Activated CD4-positive, alpha-beta T cell treated with anti-CD3 and anti-CD28 coated beads for 36 hours (primary cell): ENCODE measurements around the gene CD28. TPM values are rescaled to one million over a fixed set of nuclear protein-coding genes. Genes with fewer than 3 reads are reported as not detected.
"Not testable (repeated sequence)": the region's sequence is repeated elsewhere in the genome, so short reads cannot be mapped to it uniquely, and the experiment has no call there.

Experiments
- ATAC-seq: fragments of 200-7000 bp; cut with Tn5 transposase; one replicate; pipeline ENCODE4 v1.10.0; 2021; ENCODE audit warnings: mild to moderate bottlenecking, moderate library complexity
- CTCF ChIA-PET: fragments of 350-600 bp; sonication (Branson Sonifier 250); formaldehyde crosslinking; loops from one replicate; lab custom pipeline; 2021; ENCODE audit warnings: antibody characterized with exemption; lab: Charles Lee
- POLR2A ChIA-PET: fragments of 350-600 bp; sonication (Branson Sonifier 250); formaldehyde crosslinking; loops from one replicate; lab custom pipeline; 2021; ENCODE audit warnings: antibody characterized with exemption, inconsistent platforms; lab: Charles Lee
- DNase-seq: peaks from one replicate; pipeline ENCODE4 v3.0.0-alpha.2; 2020
- H3K27ac Mint-ChIP-seq: one replicate; pipeline ENCODE4 v1.8.0; 2021; ENCODE audit warnings: mixed read lengths
- H3K27me3 Mint-ChIP-seq: one replicate; pipeline ENCODE4 v1.8.0; 2021; ENCODE audit warnings: mixed read lengths
- H3K36me3 Mint-ChIP-seq: one replicate; pipeline ENCODE4 v1.8.0; 2021; ENCODE audit warnings: low read depth, mixed read lengths
- H3K4me1 Mint-ChIP-seq: one replicate; pipeline ENCODE4 v1.8.0; 2021; ENCODE audit warnings: mixed read lengths
- H3K4me3 Mint-ChIP-seq: one replicate; pipeline ENCODE4 v1.8.0; 2021; ENCODE audit warnings: mild to moderate bottlenecking, moderate library complexity, mixed read lengths
- H3K9me3 Mint-ChIP-seq: one replicate; pipeline ENCODE4 v1.8.0; 2021; ENCODE audit warnings: low read depth, mixed read lengths
- intact Hi-C, 2 experiments: fragments of 100-400 bp; cut with DNase I in 1 of 2; cut with micrococcal nuclease in 1 of 2; formaldehyde crosslinking; loops; one replicate each; pipeline versions ENCODE4 v1.14.2 to v1.15.1; 2022 to 2024; cut with DNase I, micrococcal nuclease
- total RNA-seq, 2 experiments: library from RNA; stranded (reverse); gene quantifications; one replicate each; pipeline ENCODE4 v1.2.3, GENCODE V29; 2021

The CD28 gene
- total RNA-seq, 2 experiments from 2014 or later, result 175 TPM

GRCh38 chr2:203687165-203687564 is 19.3 kb upstream of the CD28 start:
- ChIA-PET POLR2A (interaction anchor here (0.6 kb wide), 1 partner anchor 110 kb away, joined by 4 read pairs; no protein-coding TSS in a partner anchor), CTCF (no interaction called here)
- H3K36me3 Mint-ChIP-seq, result no peaks in the 10 kb centered on the region
- intact Hi-C loops, result no loop called here
- no peak overlapping the region for H3K4me3 Mint-ChIP-seq
- H3K27me3 Mint-ChIP-seq, result no peaks in the 10 kb centered on the region
- H3K27ac Mint-ChIP-seq, result no peak overlapping the region
- H3K4me1 Mint-ChIP-seq, result peaks cover 27% of the 10 kb centered on the region
- H3K9me3 Mint-ChIP-seq, result no peaks in the 10 kb centered on the region
- ATAC-seq (no peak), DNase-seq (no peak)

- Mint-ChIP-seq H3K27me3 (no peaks in the 10 kb centered on the region), H3K4me1 (peaks cover 24% of the 10 kb centered on the region), H3K27ac (no peak overlapping the region), H3K9me3 (no peaks in the 10 kb centered on the region), H3K4me3 (no peak overlapping the region), H3K36me3 (no peaks in the 10 kb centered on the region)
- CTCF ChIA-PET, result interaction anchor here (1.0 kb wide), 1 partner anchor 11 kb away, joined by 3 read pairs; no protein-coding TSS in a partner anchor
- POLR2A ChIA-PET, result no interaction called here
- DNase-seq, result no peak
- ATAC-seq, result no peak
- intact Hi-C loops, result no loop called here
These were observed 17.6 kb upstream of the CD28 start for GRCh38 chr2:203688798-203689197.

GRCh38 chr2:203689426-203690116 is 16.9 kb upstream of the CD28 start:
- Mint-ChIP-seq H3K4me1 (peaks cover 26% of the 10 kb centered on the region), H3K9me3 (no peaks in the 10 kb centered on the region), H3K27ac (no peak overlapping the region), H3K36me3 (no peaks in the 10 kb centered on the region), H3K27me3 (no peaks in the 10 kb centered on the region), H3K4me3 (no peak overlapping the region)
- intact Hi-C loops, result no loop called here
- ChIA-PET CTCF (interaction anchor here (0.6 kb wide), 1 partner anchor 172 kb away, joined by 4 read pairs; no protein-coding TSS in a partner anchor), POLR2A (no interaction called here)
- DNase-seq, result no peak
- ATAC-seq, result no peak

GRCh38 chr2:203690117-203690431 is 16.4 kb upstream of the CD28 start:
- no peak overlapping the region for H3K27ac Mint-ChIP-seq
- ChIA-PET POLR2A (no interaction called here), CTCF (interaction anchor here (0.6 to 0.8 kb wide), 2 partner anchors 52 to 172 kb away, joined by 3 to 4 read pairs; no protein-coding TSS in a partner anchor)
- H3K36me3 Mint-ChIP-seq, result no peaks in the 10 kb centered on the region
- peaks cover 27% of the 10 kb centered on the region for H3K4me1 Mint-ChIP-seq
- ATAC-seq, result no peak
- no peak for DNase-seq
- intact Hi-C loops, result no loop called here
- H3K9me3 Mint-ChIP-seq, result no peaks in the 10 kb centered on the region
- no peaks in the 10 kb centered on the region for H3K27me3 Mint-ChIP-seq
- no peak overlapping the region for H3K4me3 Mint-ChIP-seq

GRCh38 chr2:203690441-203691047 is 15.9 kb upstream of the CD28 start:
- Mint-ChIP-seq H3K27me3 (no peaks in the 10 kb centered on the region), H3K4me1 (peaks cover 27% of the 10 kb centered on the region), H3K4me3 (no peak overlapping the region), H3K27ac (no peak overlapping the region), H3K9me3 (no peaks in the 10 kb centered on the region), H3K36me3 (no peaks in the 10 kb centered on the region)
- CTCF ChIA-PET, result interaction anchor here (0.6 to 1.3 kb wide), 4 partner anchors 27 to 173 kb away, joined by 3 to 6 read pairs (median 4); no protein-coding TSS in a partner anchor
- POLR2A ChIA-PET, result no interaction called here
- intact Hi-C loops, result no loop called here
- no peak for DNase-seq
- no peak for ATAC-seq

GRCh38 chr2:203691149-203691548 is 15.3 kb upstream of the CD28 start:
- peaks cover 27% of the 10 kb centered on the region for H3K4me1 Mint-ChIP-seq
- POLR2A ChIA-PET, result no interaction called here
- intact Hi-C loops, result no loop called here
- no peak for DNase-seq
- H3K9me3 Mint-ChIP-seq, result no peaks in the 10 kb centered on the region
- H3K27ac Mint-ChIP-seq, result no peak overlapping the region
- CTCF ChIA-PET, result interaction anchor here (1.0 to 1.3 kb wide), 3 partner anchors 25 to 50 kb away, joined by 3 to 6 read pairs (median 3); no protein-coding TSS in a partner anchor
- H3K4me3 Mint-ChIP-seq, result no peak overlapping the region
- no peaks in the 10 kb centered on the region for H3K27me3 Mint-ChIP-seq
- no peak for ATAC-seq
- H3K36me3 Mint-ChIP-seq, result no peaks in the 10 kb centered on the region

- POLR2A ChIA-PET, result interaction anchor here (0.6 kb wide), 1 partner anchor 36 kb away, joined by 3 read pairs; no protein-coding TSS in a partner anchor
- Mint-ChIP-seq H3K36me3 (no peaks in the 10 kb centered on the region), H3K4me3 (no peak overlapping the region), H3K4me1 (peaks cover 27% of the 10 kb centered on the region), H3K9me3 (no peaks in the 10 kb centered on the region), H3K27ac (no peak overlapping the region), H3K27me3 (no peaks in the 10 kb centered on the region)
- CTCF ChIA-PET, result interaction anchor here (0.6 to 1.4 kb wide), 7 partner anchors 9 to 523 kb away, joined by 3 to 6 read pairs (median 3); no protein-coding TSS in a partner anchor
- DNase-seq (no peak), ATAC-seq (no peak)
- intact Hi-C loops, result no loop called here
These were observed 14.3 kb upstream of the CD28 start for GRCh38 chr2:203692031-203692710.

GRCh38 chr2:203693242-203693879 is 13.1 kb upstream of the CD28 start:
- peak; percentile 78 for ATAC-seq
- Mint-ChIP-seq H3K27me3 (no peaks in the 10 kb centered on the region), H3K27ac (no peak overlapping the region), H3K4me3 (no peak overlapping the region), H3K9me3 (no peaks in the 10 kb centered on the region), H3K4me1 (peaks cover 27% of the 10 kb centered on the region), H3K36me3 (no peaks in the 10 kb centered on the region)
- ChIA-PET POLR2A (interaction anchor here (0.6 to 1.5 kb wide), 2 partner anchors 51 to 118 kb away, joined by 3 to 4 read pairs; no protein-coding TSS in a partner anchor), CTCF (interaction anchor here (0.9 to 1.4 kb wide), 4 partner anchors 10 to 209 kb away, joined by 3 to 4 read pairs (median 4); no protein-coding TSS in a partner anchor)
- no peak for DNase-seq
- intact Hi-C loops, result no loop called here

- H3K27me3 Mint-ChIP-seq, result no peaks in the 10 kb centered on the region
- no peak overlapping the region for H3K4me3 Mint-ChIP-seq
- DNase-seq (no peak), ATAC-seq (no peak)
- no peaks in the 10 kb centered on the region for H3K9me3 Mint-ChIP-seq
- no peak overlapping the region for H3K27ac Mint-ChIP-seq
- ChIA-PET POLR2A (interaction anchor here (0.9 to 1.5 kb wide), 2 partner anchors 20 to 118 kb away, joined by 4 to 5 read pairs; no protein-coding TSS in a partner anchor), CTCF (interaction anchor here (0.6 to 1.5 kb wide), 5 partner anchors 10 to 1081 kb away, joined by 3 to 4 read pairs (median 4); no protein-coding TSS in a partner anchor)
- intact Hi-C loops, result no loop called here
- H3K4me1 Mint-ChIP-seq, result peaks cover 26% of the 10 kb centered on the region
- H3K36me3 Mint-ChIP-seq, result no peaks in the 10 kb centered on the region
These were observed 12.2 kb upstream of the CD28 start for GRCh38 chr2:203694191-203694590.

GRCh38 chr2:203697190-203697589 is 9.2 kb upstream of the CD28 start:
- POLR2A ChIA-PET, result no interaction called here
- H3K4me3 Mint-ChIP-seq, result no peak overlapping the region
- DNase-seq, result no peak
- no peaks in the 10 kb centered on the region for H3K27me3 Mint-ChIP-seq
- CTCF ChIA-PET, result no interaction called here
- no peaks in the 10 kb centered on the region for H3K36me3 Mint-ChIP-seq
- peaks cover 3% of the 10 kb centered on the region for H3K9me3 Mint-ChIP-seq
- H3K4me1 Mint-ChIP-seq, result peaks cover 15% of the 10 kb centered on the region
- no peak for ATAC-seq
- no peak overlapping the region for H3K27ac Mint-ChIP-seq
- intact Hi-C loops, result no loop called here

GRCh38 chr2:203697763-203698162 is 8.7 kb upstream of the CD28 start:
- CTCF ChIA-PET, result interaction anchor here (0.6 kb wide), 1 partner anchor 46 kb away, joined by 3 read pairs; no protein-coding TSS in a partner anchor
- DNase-seq, H3K27me3 Mint-ChIP-seq, H3K9me3 Mint-ChIP-seq, ATAC-seq, H3K27ac Mint-ChIP-seq, intact Hi-C loops, H3K4me3 Mint-ChIP-seq, H3K36me3 Mint-ChIP-seq: not testable (repeated sequence)
- H3K4me1 Mint-ChIP-seq, result peaks cover 15% of the 10 kb centered on the region
- POLR2A ChIA-PET, result interaction anchor here (0.6 kb wide), 1 partner anchor 1430 kb away, joined by 3 read pairs; no protein-coding TSS in a partner anchor
